GM21381 (cell line): ENCODE data around the gene PET100.

Experiments
- ATAC-seq: cut with Tn5 transposase; IDR thresholded peaks from one replicate; pipeline ENCODE4 v1.9.1; 2021; ENCODE audit warnings: mild to moderate bottlenecking, moderate library complexity; ENCODE audit not compliant: unreplicated experiment

The PET100 gene

GRCh38 chr19:7677669-7678311, 48.2 kb downstream of the PET100 start:
- ATAC-seq = no peak

GRCh38 chr19:7678971-7679751, 49.6 kb downstream of the PET100 start:
- no peak for ATAC-seq

- no peak for ATAC-seq
Observed at GRCh38 chr19:7679771-7680605, 50.4 kb downstream of the PET100 start.

GRCh38 chr19:7680606-7681339, 51.2 kb downstream of the PET100 start, which contains the start of gene TRAPPC5:
TRAPPC5 (plus strand) TSS chr19:7680833; CDS start chr19:7682254, 1,421 bp downstream.
- ATAC-seq = peak; percentile 73
